Lung microvascular endothelial cell (primary cell): ENCODE data around the gene EHMT1. TPM values are rescaled to one million over a fixed set of nuclear protein-coding genes. Genes with fewer than 3 reads are reported as not detected.

Experiments used
- DNase-seq, 2 donors: peaks; one replicate each; pipeline versions ENCODE4 v3.0.0 to v3.0.0-alpha.2; 2010; ENCODE audit warnings: low read depth in 2 of 2
- total RNA-seq: library from RNA; depleted of rRNA; stranded (reverse); fragments of >200 nt; gene quantifications from 2 replicates; pipeline ENCODE4 v1.2.1, GENCODE V29; 2014

Gene EHMT1
- total RNA-seq, result 29.4 and 46.2 TPM in 2 replicates

DNA sequence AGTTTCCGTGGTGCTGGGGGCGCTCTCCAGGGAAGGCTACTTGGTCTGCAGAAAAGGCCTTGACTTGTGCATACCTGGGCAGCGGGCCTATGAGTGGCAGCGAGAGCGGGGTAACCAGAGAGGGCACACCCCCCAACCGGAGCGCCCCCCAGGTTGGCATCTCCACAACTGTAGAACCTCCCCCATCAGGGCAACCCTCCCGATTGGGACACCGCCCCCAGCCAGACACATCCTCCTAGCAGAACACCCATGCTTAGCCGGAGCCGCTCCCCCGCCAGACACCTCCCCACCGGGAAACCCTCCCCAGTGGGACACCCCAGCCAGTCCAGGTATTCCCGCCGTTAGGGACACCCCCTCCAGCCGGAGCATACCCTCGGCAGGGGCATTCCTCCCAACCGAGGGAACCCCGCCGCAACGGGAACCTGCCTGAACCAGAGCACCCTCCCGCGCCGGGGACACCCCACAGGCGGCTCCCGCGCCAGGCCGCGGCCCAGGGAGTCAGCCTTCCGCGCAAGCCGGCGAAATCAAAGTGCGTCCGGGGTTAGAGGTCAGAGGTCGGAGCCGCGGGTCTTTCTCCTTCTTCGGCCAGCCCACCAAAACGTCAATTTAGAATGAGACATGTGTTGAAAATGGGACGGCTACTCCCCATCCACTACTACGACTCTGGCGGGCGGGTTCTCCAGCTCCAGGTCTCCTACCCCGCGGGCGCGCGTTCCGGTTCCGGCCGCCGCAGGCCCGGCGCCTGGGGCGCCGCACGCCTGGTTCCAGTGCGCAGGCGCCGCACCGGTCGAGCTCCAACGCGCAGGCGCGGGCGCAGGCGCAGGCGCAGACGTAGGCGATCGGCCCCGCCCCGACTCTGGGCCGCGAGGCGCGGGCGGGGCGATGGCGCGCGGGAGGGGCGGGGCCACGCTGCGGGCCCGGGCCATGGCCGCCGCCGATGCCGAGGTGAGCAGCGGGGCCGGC is at the start of gene EHMT1:
TSS of gene EHMT1 (plus strand) at position 901 of the 963 bp plus-strand sequence. CDS start at position 925, 24 bp downstream.
- peak; percentile 88 to 93 for DNase-seq

DNA sequence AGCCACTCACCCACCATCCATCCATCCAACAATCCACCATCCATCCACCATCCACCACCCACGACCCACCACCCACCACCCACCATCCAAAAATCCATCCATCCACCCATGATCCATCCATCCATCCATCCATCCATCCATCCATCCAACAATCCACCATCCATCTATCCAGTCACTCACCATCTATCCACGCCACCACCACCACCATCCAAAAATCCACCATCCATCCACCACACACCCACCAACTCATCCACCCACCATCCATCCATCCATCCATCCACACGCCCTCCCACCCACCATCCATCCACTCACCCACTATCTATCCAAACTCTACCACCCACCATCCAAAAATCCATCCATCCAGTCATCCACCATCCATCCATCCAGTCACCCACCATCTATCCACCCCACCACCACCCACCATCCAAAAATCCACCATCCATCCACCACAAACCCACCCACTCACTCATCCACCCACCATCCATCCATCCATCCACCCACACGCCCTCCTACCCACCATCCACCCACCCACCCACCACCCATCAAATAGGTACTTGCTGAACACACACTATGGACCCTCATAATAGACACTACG is 49.1 kb upstream of the EHMT1 start:
- DNase-seq, result no peak

DNA sequence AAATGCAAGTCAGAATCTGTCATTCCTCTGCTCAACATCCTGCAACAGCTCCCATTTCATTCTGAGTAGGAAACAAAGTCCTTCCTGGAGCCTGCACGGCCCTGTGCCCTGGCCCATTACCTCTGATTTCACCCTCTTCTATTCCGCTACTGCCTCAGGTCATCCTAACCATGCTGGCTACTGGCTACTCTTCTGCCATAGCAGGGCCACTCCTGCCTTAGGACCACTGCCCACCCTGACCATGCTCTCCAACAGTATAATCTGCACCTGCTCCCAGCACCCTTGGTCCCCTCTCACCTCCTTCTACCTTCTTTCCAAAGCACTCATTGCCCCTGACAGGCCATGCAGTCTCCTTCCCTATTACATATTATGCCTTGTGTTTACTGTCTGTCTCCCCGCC is 48.2 kb upstream of the EHMT1 start:
- DNase-seq, result no peak

DNA sequence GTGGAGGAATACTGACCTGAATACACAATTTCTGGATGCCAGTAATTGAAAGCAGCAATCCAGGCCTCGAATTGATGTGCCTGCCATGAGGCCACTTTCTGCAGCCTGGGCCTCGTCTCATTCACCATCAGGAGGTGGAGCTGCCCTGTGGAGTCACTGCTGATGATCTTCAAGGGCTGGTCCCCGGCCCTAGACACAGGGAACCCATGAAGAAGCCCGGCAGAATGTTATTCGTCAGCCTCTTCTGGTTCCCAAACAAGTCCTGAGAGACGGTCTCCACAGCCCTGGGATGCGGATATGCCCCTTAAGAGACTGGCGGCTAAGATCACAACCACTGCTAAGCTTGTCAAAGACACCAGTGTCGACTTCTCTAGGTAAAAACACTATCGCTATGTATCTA is 44.6 kb upstream of the EHMT1 start:
- DNase-seq, result no peak

DNA sequence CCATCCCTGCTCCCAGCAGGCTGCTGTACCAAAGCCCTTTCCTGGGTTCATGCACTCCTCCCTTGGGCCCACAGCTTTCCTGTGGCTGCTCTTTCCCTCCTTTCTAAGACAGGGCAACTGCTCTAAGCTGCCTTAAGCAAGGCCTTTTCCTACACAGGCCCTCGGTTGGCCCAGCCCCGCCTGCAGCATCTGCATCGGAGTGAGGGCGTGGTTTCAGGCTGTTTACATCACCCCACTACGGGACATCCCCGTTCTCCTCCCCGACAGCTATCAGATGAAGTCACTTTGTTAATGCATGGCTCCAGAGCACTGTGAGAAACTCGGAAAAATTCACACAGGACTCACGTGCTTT is 43.5 kb upstream of the EHMT1 start:
- DNase-seq, result no peak

DNA sequence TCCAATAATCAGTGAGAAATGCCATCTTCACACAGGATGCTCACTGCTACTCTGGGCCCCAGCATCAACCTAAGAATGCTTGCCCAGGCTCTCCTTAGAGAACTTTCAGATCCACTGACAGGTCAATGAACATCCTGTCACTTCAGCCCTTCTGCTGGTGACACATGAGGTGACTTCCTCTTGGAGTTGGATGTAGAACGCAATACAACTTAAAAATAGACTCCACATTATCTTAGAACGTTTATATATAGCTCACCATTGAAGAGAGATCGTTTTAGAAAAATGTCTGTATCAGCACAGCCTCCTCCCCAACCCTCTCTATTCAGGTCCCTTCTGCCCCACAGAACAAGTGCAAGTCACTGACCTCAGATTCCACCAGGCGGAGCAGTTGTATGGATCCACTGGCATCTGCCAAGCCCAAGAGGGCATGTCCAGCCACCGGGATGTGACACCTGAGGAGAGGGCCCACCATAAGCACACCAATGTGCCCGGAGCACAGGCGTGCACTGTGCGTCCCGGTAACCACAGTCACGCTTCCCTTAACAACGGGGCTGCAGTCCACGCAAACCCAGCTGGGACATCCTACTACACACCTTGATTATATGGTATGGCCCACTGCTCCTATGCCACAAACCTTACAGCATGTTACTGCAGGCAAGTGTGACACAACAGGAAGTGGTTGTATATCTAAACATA is 42.9 kb upstream of the EHMT1 start:
- DNase-seq, result no peak

DNA sequence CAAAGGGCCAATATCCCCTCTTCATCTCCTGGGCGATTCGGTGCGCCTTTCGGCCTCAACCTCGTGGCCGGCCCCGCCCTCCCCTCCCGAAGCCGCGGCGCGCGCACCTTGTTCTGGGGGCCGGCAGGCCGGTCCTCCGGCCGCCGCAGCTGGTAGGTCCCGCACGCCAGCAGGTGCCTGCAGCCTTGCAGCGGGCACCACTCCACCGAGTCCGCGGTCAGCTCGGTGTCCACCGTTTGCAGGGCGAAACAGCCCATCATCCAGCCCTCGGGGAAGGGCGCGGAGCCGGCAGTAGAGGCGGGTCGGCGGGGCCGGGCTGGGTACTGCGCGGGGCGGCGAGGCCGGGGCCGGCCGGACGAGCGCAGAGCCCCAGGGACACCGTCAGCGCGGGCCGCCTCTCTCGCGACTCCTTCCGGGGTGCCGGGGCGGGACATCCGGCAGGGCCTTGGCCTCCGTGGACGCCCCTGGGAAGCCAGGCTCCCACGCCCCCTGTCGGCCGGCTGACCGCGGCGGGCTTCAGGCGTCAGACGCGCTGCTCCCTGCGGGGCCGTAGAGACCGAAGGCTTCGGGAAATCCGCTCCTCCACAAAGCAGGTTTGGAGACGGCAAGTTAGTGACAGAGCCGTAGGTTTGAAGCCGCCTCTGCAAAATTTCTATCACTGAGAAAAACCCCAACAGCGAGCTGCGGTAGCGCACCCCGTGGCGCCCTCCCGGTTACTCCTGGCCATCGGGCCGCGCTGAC is 40.1 kb upstream of the EHMT1 start, which contains the start of gene DPH7:
TSS of gene DPH7 (minus strand) at position 408 of the 741 bp plus-strand sequence. CDS start at position 260, 148 bp downstream.
- DNase-seq, result peak; percentile 94 to 95

DNA sequence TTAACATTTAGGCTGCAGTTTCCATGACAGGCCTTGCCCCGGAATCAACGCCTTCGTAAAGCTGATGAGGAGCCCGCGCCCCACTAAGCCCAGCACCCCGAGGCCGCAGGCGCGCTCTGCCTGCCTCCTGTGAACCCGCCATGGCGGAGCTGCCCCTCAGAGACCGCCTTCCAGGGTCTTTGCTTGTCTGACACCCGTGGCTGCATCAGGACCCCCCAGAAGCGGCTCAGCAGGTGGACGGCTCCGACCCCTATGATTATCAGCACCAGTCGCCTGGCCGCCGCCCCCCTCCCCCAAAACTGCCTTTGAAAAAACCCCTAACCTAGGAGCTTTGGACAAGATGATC is 39.6 kb upstream of the EHMT1 start:
- no peak for DNase-seq

DNA sequence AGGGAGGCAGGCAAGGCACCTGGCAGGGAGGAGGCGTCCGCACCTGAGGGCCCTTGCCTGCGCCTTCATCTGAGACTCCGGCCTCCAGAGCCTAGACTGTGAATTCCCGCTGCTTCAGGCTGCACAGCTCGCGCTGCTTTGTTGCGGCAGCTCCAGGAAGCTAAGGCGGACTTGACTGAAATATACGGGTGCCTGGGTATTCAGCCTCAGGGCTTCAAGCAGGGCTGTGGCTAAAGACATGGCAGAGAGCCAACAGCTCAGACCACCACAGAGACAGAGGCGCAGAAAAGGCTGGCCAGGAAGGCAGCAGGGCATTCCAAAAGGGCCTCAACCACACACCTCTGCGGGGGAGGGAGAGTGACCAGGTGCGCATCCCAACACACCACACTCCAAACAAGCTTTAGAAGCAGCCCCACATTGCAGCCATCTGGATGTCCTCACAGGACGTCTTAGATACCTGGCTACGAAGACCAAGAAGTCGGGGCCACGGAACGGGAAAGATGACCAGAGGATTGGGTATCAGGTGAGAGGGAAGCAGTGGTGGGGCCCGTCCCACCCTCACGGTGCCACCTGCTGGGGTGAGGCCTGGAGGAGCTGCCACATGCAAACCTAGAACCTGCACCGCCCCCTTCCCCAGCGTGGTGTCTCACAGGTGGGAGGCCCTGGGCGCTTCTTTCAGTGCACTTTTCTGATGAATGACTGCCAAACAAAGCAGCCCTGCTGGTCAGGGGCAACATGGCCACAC is 38.4 kb upstream of the EHMT1 start:
- DNase-seq, result no peak

DNA sequence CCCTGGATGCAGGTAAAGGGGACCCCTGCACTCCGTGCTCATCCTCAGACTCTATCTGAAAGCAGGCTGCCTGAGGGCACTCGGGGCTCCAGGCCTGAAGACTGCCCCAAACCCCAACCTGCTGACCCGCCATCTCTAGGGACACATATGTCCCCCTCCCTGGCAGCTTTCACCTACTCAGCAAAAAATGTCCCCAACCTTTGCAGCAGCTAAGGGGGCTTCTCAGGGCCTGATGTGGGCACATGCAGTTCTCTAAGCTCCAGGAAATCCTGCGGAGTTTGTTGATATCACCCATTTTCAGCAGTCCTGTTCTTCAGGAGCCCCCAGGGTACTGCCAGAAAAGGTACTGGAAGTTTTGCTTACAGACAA is 37.9 kb upstream of the EHMT1 start:
- no peak for DNase-seq

DNA sequence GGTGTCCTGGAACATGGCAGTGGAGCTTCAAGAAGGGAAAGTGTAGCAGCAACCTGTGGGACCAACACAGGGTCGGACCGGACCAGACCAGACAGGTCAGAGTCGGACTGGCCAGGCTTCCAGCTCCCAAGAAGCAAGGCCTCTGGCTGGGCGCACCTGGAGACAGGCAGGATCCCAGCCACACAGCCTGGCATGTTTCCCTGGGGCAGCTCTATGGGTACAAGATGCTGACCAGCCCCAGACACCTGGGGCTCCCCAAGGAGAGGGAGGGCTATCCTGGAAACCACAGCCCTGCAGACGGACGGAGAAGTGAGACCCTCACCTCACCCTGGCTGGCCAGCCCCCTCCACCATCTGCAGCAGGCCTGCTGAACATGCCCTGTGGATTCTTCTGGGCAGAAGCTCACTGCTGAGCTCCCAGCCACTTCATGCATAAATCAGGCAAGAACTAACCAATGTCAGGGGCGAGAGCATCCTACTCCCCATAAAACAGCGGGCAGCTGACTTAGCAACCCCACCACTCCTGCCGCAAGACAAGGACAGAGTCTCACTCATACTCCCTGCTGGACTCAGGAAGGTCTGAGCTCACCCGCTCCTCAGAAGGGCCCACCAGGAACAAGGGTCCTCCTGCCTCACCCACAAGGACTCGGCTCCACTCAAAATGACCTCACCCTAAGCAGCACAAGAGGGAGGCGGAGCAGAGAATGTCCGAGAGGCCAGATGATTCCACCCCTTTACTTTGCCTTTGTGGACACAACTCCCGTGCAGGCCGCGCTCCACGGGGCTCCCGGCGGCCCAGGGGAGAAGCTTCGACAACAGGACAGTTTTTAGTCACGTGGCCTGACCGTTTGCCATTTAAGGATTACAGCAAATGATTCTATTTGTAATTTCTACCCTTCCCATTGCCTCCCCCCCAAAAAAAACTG is 37.2 kb upstream of the EHMT1 start:
- DNase-seq, result no peak

DNA sequence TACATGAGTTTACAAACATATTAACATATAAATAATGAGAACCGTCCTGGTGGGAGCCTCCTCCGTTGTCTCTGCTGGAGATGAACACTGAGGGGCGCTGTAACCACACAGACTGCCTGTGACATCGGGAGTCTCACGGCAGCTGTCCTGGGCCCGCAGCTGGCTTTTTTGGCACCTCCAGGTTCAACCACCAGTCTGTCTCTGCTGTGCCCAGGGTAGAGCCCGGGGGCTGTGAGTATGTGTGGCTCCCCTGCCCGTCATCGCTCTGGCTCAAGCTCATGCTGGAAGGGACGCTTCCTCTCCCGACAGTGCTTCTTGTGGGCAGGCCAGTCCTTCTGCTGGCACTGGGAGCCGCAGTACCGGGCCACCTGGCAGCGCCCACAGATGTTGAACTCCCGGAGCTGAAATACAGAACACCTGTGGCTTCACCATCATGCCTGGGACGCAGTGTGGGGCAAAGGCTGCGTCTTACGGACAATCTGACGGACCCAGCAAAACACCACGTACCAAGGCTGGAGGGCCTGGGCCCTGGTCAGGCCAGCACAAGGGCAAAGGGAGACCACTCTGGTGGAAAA is 36.4 kb upstream of the EHMT1 start:
- DNase-seq, result peak; percentile 32 to 36

DNA sequence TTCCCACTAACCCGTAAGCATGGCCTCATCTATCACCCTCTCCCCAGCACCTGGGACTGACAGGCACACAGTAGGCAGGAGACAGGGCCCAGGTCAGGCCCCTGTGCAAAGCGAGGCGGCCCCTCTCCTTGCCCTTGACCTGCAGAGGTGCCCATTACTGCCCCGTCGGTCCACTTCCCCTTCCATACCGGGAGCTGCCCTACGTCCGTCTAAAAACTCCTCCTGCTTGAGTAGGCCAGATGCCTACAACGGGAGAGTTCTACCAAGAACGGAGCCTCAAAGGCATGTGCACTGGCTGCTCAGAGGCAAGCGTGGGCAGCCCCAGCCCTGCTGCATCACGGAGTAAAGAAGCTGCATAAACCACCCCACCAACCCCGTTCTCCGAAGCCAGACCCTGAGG is 35.5 kb upstream of the EHMT1 start:
- DNase-seq, result no peak

DNA sequence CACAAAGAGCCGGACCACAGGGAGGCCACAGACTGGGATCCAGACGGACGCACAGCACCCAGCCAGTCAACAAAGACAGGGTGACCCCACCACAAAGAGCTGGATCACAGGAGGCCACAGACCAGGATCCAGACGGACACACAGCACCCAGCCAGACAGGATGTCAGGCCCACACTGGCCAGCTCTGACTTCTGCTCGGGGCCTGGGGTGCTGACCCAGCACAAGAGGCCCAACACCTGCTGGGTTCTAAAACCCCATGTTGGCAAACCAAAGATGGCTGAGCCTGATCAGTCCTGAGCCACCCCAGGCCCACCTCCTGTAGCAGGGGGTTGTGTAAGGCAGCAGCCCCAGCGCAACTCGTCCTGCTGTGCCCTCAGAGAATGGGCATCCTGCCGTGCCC is 34.8 kb upstream of the EHMT1 start:
- DNase-seq, result no peak

DNA sequence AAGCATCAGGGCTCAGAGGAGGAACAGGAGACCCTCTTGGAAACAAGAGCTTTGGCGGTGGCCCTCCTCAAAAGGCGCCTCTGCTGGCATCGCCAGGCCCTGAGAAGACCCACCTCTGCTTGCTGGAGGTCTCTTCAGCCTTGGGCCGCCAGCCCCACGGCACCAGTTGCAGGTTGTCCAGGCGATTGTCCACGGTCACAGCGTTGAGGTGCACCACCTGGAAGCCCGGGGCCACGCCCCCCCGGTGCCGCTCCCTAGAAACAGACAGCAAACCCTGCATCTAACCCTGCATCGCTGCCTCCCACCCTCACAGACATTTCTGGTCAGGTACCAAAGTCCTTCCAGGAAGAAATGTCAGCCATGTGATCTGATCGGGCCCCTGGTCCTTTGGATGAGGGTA is 32.0 kb upstream of the EHMT1 start:
- no peak for DNase-seq

DNA sequence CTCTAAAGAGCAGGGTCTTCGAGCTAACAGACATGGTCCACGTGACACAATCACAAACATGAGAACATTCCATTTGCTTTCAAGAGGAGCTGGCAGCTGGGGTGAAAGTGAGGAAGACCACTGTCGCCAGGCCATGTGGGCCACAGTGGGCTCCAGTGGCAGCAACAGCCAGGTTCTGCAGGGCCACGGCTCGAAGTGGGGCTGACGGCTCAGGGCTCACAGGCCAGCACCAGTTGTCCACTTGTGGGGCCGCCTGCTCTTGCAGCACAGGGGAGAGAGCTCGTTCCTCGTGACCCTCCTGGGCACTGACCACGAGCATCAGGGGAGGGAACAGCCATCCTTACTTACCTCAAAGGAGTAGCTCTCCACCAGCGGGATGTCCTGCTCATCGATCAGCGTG is 30.5 kb upstream of the EHMT1 start:
- DNase-seq, result no peak

DNA sequence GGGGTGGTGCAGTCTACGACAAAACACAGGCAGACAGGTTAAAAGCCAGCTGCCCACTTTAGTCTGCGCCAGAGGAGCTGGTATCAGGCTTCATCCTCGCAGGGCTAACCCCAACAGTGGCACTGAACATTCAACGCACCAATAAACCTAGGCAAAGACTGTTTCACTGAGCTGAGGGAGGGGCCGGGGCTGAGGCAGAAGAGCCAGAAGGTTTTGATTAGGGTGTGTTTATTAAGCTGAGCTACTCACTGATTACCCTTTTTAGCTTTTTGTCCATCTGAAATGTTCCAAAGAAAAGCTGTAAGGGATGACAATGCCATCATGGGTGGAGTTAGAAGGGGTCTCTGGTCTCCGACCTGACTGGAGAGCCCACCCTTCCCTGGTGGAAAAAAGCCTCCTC is 29.9 kb upstream of the EHMT1 start:
- DNase-seq, result no peak

DNA sequence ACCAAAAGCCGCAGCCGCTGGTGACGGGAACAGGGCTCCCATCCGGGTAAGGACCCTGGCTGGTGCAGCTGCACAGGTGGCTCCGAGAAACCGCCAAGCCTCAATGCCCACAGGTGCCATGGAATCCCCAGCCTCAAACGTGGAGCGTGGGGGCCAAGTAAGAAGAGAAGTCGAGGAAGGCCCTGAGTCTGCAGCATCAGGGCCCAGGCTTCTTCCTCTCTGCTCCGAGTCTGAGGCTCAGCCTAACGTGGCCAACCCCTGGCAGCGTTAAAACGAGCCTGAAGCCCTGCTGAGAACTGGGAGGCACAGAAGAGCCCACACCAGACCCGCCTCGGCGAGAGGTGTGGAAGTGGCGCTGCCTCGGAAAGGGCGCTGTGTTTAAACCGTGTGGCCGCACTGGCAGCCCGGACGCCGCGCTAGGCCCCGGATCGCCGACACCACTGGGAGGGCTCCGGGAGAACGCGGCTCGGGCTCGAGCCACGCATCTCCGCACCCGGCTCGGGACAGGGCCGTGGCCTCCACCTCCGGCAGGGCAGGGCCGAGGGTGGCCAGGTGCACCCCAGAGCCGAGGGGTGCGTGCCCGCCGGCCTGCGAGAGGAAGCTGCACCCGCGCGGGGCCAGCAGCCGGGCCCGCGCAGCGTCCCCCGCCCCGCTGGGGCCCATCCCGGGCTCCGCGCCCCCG is 29.2 kb upstream of the EHMT1 start:
- DNase-seq, result peak; percentile 33 to 44

DNA sequence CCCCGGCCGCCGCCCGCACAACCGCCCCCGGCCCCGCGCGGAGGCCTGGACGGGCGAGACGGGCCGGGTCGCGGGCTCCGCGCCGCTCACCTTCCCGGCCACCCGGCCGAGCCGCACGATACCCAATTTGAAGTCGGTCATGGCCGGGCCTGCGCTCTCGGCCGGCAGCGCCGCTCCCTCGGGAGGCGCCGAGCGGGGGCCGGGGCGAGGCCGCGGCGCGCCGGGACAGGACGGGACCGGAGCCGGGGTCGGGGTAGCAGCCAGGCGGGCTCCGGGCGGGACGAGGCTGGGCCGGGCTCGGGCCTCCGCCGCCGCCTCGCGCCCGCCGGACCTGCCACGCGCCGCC is 28.7 kb upstream of the EHMT1 start:
- no peak for DNase-seq
